HUES48 (cell line): Measurements from ENCODE around the gene GPR17.

Source experiments
- H3K27ac ChIP-seq: one replicate; pipeline ENCODE4 v1.7.0; 2013; ENCODE audit warnings: low read depth, low read length, inconsistent platforms
- H3K27me3 ChIP-seq: 2 replicates; pipeline ENCODE4 v1.6.1; 2013; ENCODE audit warnings: mild to moderate bottlenecking, low read length; ENCODE audit not compliant: control insufficient read depth, insufficient read depth
- H3K36me3 ChIP-seq: 2 replicates; pipeline ENCODE4 v1.6.1; 2013; ENCODE audit warnings: low read length; ENCODE audit not compliant: control insufficient read depth, insufficient read depth
- H3K4me1 ChIP-seq: 2 replicates; pipeline ENCODE4 v1.6.1; 2013; ENCODE audit warnings: mild to moderate bottlenecking, low read length; ENCODE audit not compliant: control insufficient read depth, insufficient read depth
- H3K4me3 ChIP-seq: 2 replicates; pipeline ENCODE4 v1.5.1; 2013; ENCODE audit warnings: mild to moderate bottlenecking, low read depth, low read length
- H3K9ac ChIP-seq: 2 replicates; pipeline ENCODE4 v1.6.1; 2013; ENCODE audit warnings: mild to moderate bottlenecking, low read depth, low read length, moderate library complexity
- H3K9me3 ChIP-seq: 2 replicates; pipeline ENCODE4 v1.6.1; 2013; ENCODE audit warnings: low read length; ENCODE audit not compliant: control insufficient read depth, insufficient read depth

The GPR17 gene

GRCh38 chr2:127654084-127654837 is 8.3 kb downstream of the GPR17 start:
- no peak overlapping the region for H3K9ac ChIP-seq
- no peak overlapping the region for H3K4me3 ChIP-seq
- no peaks in the 10 kb centered on the region for H3K9me3 ChIP-seq
- H3K36me3 ChIP-seq, result no peaks in the 10 kb centered on the region
- H3K4me1 ChIP-seq, result no peaks in the 10 kb centered on the region
- H3K27me3 ChIP-seq, result no peaks in the 10 kb centered on the region
- no peak overlapping the region for H3K27ac ChIP-seq

DNA sequence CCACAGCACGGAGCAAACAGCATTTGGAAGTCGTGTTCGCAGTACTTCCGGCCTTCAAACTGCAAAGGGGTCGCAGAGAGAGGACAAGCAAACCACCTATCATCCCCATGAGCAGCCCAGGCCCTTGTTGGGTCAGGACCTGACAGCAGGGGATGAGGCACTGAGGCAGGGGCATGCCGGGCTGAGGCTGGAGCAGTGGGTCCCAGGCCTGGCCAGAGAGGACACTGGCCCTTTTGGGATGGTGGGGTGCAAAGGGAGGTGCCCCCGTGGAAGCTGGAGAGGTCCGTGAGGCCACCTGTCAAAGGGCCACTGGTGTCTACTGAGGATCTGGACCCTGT is 8.9 kb downstream of the GPR17 start:
- H3K27me3 ChIP-seq, result no peaks in the 10 kb centered on the region
- no peaks in the 10 kb centered on the region for H3K36me3 ChIP-seq
- no peak overlapping the region for H3K9ac ChIP-seq
- H3K4me3 ChIP-seq, result no peak overlapping the region
- H3K9me3 ChIP-seq, result no peaks in the 10 kb centered on the region
- H3K4me1 ChIP-seq, result no peaks in the 10 kb centered on the region
- H3K27ac ChIP-seq, result no peak overlapping the region

- Histone ChIP-seq H3K9me3 (no peaks in the 10 kb centered on the region), H3K27ac (no peak overlapping the region), H3K9ac (no peak overlapping the region), H3K4me3 (no peak overlapping the region), H3K36me3 (no peaks in the 10 kb centered on the region), H3K27me3 (no peaks in the 10 kb centered on the region), H3K4me1 (no peaks in the 10 kb centered on the region)
Measured at GRCh38 chr2:127655209-127656073, 9.5 kb downstream of the GPR17 start.

DNA sequence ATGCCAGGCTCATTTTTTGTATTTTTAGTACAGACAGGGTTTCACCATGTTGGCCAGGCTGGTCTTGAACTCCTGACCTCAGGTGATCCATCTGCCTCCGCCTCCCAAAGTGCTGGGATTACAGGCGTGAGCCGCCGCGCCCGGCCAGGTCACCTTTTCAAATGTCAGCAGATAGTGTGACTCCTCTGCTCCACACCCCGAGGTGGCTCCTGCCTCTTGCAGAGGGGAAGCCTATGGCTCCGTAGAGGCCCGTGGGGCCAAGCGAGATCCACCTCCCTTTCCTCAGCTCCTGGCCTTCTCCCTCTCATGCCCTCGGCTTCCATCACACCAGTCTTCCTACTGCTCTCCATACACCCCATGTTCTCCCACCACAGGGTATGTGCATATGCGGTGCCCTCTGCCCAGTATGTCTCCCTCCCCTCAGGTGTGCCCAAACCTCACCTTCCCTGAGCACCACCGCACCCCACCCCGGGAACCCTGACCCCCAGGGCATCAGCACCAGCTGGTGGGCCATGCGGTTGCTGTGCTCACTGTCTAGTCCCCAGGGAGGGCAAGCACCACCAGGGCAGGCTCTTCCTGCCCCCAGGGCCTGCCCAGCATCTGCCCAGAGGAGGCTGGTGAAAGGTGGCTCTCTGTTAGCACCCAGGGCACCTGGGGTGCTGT is 10.7 kb downstream of the GPR17 start:
- no peaks in the 10 kb centered on the region for H3K36me3 ChIP-seq
- no peak overlapping the region for H3K9ac ChIP-seq
- H3K9me3 ChIP-seq, result no peaks in the 10 kb centered on the region
- no peaks in the 10 kb centered on the region for H3K27me3 ChIP-seq
- no peak overlapping the region for H3K27ac ChIP-seq
- no peak overlapping the region for H3K4me3 ChIP-seq
- no peaks in the 10 kb centered on the region for H3K4me1 ChIP-seq

DNA sequence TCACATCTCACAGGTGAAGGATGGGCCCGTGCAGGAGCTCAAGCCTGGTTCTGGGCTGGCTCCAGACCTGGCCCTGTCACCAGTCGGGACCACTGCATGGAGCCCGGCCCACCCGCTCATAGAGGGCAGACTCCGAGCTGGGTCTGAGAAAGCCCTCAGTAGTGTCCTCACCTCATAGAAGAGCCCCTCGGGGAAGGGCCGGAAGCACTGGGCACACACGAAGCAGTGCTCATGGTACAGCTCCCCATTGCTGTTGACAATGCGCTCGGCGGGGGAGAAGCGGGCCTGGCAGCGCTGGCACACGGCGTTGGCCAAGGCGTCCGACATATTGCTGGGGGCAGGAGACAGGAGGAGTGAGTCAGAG is 11.3 kb downstream of the GPR17 start:
- Histone ChIP-seq H3K9me3 (no peaks in the 10 kb centered on the region), H3K36me3 (no peaks in the 10 kb centered on the region), H3K27me3 (no peaks in the 10 kb centered on the region), H3K9ac (no peak overlapping the region), H3K27ac (no peak overlapping the region), H3K4me1 (no peaks in the 10 kb centered on the region), H3K4me3 (no peak overlapping the region)

DNA sequence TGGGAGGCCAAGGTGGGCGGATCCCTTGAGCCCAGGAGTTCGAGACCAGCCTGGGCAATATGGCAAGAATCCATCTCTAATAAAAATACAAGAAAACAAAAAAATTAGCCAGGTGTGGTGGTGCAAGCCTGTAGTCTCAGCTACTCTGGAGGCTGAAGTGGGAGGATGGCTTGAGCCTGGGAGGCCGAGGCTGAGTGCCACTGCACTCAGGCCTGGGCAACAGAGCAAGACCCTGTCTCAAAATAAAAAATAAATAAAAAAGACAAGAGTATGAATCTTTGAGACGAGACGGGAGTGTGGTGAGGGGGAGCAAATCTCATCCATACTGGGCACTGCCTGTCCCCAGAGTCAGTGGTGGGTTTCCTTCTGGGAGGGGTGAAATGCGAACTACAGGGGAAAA is 12.2 kb downstream of the GPR17 start:
- Histone ChIP-seq H3K4me1 (no peaks in the 10 kb centered on the region), H3K4me3 (no peak overlapping the region), H3K9me3 (no peaks in the 10 kb centered on the region), H3K27me3 (peaks cover 5% of the 10 kb centered on the region; the same call in 1 of the 2 replicates), H3K27ac (no peak overlapping the region), H3K36me3 (no peaks in the 10 kb centered on the region), H3K9ac (no peak overlapping the region)

- Histone ChIP-seq H3K4me3 (no peak overlapping the region), H3K27me3 (peaks cover 11% of the 10 kb centered on the region), H3K27ac (no peak overlapping the region)
Measured at GRCh38 chr2:127658641-127659407, 12.9 kb downstream of the GPR17 start.

GRCh38 chr2:127659408-127660290 is 13.7 kb downstream of the GPR17 start:
- Histone ChIP-seq H3K9ac (no peak overlapping the region), H3K4me3 (no peak overlapping the region), H3K36me3 (no peaks in the 10 kb centered on the region), H3K27ac (no peak overlapping the region), H3K9me3 (no peaks in the 10 kb centered on the region), H3K27me3 (peaks cover 17% of the 10 kb centered on the region), H3K4me1 (no peaks in the 10 kb centered on the region)

More at GRCh38 chr2:127658641-127659407, 12.9 kb downstream of the GPR17 start:
- Histone ChIP-seq H3K9ac (no peak overlapping the region), H3K4me1 (no peaks in the 10 kb centered on the region), H3K9me3 (no peaks in the 10 kb centered on the region), H3K36me3 (no peaks in the 10 kb centered on the region)

DNA sequence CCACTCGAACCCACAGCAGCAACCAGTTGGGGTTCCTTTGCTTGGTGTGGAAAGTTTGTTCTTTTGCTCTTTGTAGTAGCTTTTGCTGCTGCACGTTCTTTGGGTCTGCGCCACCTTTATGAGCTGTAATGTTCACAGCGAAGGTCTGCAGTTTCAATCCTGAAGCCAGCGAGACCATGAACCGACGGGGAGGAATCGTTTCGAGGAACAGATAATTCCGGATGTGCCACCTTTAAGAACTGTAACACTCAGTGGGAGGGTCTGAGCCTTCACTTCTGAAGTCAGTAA is 14.3 kb downstream of the GPR17 start:
- Histone ChIP-seq H3K4me3 (no peak overlapping the region), H3K9ac (no peak overlapping the region), H3K36me3 (no peaks in the 10 kb centered on the region), H3K4me1 (no peaks in the 10 kb centered on the region), H3K9me3 (no peaks in the 10 kb centered on the region), H3K27me3 (peaks cover 23% of the 10 kb centered on the region), H3K27ac (no peak overlapping the region)

- Histone ChIP-seq H3K27ac (no peak overlapping the region), H3K9me3 (no peaks in the 10 kb centered on the region), H3K36me3 (no peaks in the 10 kb centered on the region), H3K4me3 (no peak overlapping the region), H3K27me3 (peaks cover 33% of the 10 kb centered on the region), H3K4me1 (no peaks in the 10 kb centered on the region), H3K9ac (no peak overlapping the region)
Measured at GRCh38 chr2:127661072-127661649, 15.2 kb downstream of the GPR17 start.
